COLO668 (cell line): ENCODE data around the gene GALNTL6.
"Not testable (repeated sequence)": the region's sequence is repeated elsewhere in the genome, so short reads cannot be mapped to it uniquely, and the experiment has no call there.

Source experiments
- DNase-seq: peaks from one replicate; lab custom pipeline; 2025; ENCODE audit not compliant: unreplicated experiment; lab: John Stamatoyannopoulos, UW

GALNTL6 gene

DNA sequence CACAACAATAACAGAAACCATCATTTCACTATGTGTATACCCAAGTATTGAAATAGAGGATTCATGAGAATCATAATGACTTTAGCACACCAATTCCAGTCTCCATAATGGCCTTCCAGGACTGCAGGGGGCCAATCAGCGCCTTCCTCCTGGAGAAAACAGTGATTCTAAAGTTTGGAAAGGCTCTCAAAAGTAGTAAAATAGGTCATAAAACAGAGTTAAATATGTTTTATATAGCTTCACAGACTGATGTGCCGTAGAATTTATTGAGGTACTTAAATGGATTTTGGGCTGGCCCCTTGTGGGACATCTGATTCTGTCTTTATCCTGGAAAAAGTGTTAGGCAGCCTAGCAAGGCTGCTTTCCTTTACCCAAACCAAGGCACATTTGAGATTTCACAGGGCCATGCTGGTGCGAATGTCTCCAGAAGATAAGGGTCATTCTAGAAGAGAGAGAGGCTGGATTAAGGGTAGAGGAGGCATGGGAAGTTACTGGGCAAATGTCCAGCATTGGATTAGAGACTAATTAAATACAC, 543.9 kb downstream of the GALNTL6 start:
- DNase-seq = no peak

DNA sequence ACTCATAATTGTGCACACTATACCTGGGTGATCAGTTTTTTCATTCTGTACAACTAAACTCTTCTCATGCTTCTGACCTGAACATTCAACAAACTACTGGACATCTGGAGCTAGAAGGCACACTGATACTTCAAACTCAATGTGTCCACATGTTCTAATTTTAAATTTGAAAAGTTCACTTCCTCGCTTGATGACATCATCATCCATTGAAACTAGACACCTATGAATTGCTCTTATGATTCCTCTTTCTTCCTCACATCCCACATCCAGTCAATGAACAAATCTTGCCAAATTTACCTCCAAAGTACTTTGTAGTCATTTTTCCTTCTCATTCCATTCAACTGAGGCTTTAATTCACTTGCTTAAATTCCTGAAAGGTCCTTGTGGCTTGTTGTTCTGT, 549.4 kb downstream of the GALNTL6 start:
- no peak for DNase-seq

DNA sequence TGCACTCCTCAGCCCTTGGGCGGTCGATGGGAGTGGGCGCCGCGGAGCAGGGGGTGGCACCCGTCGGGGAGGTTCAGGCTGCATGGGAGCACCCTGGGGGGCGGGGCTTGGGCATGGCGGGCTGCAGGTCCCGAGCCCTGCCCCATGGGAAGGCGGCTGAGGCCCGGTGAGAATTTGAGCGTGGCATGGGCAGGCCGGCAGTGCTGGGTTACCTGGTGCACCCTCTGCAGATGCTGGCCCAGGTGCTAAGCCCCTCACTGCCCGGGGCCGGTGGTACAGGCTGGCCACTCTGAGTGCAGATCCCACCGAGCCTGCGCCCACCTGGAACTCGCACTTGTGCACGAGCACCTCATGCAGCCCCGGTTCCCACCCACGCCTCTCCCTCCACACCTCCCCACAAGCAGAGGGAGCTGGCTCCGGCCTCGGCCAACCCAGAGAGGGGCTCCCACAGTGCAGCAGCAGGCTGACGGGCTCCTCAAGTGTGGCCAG, 556.3 kb downstream of the GALNTL6 start:
- no peak for DNase-seq

DNA sequence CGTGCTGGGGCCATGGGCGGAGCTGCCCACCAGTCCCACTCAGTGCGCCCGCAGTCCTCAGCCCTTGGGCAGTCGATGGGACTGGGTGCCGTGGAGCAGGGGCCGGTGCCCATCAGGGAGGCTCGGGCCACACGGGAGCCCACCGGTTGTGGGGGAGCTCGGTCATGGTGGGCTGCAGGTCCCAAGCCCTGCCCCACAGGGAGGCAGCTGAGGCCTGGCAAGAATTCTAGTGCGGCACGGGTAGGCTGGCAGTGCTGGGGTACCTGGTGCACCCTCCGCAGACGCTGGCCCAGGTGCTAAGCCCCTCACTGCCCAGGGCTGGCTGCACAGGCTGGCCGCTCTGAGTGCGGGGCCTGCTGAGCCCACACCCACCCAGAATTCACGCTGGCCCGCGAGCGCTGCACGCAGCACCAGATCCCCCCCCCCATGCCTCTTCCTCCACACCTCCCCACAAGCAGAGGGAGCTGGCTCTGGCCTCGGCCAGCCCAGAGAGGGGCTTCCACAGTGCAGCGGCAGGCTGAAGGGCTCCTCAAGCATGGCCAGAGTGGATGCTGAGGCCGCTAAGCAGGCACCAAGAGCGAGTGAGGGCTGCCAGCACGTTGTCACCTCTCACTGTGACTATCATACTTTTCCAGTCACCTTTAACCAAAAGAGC, 564.4 kb downstream of the GALNTL6 start:
- no peak for DNase-seq

DNA sequence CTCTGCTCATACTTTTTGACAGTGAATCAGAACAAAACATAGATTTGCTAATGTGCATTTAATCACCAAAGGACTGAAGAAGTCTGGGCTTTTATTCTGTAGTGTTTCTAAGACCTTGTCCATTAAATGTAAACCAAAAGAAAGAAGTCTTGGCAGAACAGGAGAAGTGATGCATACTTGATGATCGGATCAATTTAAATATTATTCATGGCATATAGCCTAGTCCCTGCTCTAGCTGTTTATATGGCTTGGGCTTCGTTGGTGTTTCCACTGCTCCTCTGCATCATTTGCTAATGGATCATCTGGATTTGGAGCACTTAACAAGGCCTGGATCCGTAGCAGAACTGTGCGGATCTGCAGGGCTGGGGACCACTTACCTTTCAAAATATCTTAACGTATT, 566.6 kb downstream of the GALNTL6 start:
- DNase-seq = no peak

DNA sequence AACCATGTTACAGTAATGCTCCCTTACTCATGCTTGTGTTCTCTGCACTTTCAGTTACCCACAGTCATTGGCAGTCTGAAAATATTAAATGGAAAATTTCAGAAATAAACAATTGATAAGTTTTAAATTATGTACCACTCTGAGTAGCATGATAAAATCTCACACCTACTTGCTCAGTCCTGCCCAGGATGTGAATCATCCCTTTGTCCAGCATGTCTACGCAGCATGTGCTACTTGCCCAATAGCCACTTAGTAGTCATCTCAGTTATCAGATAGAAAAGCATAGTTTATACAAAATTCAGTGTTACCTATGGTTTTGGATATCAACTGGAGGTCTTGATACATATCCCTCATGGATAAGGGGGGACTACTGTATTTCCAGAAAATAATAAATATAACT, 577.1 kb downstream of the GALNTL6 start:
- DNase-seq = no peak

DNA sequence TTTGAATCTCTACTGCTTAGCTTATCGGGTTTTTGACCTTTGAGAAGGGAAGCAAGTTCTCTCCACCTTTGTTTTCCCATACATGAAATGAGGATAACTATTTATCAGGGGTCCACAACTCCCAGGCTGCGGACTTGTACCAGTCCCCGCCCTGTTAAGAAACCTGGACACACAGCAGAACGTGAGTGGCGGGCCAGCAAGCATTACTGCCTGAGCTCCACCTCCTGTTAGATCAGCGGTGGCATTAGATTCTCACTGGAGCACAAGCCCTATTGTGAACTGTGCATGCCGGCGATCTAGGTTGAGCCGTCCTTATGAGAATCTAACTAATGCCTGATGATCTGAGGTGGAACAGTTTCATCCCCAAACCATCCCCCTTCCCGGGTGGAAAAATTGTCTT, 579.5 kb downstream of the GALNTL6 start:
- DNase-seq = no peak

DNA sequence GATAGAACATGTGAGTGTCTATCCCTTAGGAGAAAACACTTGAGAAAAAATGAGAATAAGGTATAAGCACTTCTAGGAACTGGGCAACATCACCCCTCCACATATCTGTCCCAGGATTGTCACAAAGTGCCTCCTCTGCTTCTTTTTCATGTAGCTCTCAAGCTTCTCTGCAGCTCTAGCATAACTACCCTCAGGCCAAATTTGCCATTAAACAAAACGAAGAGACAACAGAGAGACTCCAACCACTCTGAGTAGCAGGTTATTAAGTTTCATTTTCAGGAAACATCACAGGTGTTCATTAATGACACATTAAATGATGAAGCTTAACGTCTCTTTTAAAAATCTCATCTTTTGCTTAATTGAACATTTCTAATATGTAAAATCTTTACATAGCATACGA, 580.0 kb downstream of the GALNTL6 start:
- DNase-seq = no peak

DNA sequence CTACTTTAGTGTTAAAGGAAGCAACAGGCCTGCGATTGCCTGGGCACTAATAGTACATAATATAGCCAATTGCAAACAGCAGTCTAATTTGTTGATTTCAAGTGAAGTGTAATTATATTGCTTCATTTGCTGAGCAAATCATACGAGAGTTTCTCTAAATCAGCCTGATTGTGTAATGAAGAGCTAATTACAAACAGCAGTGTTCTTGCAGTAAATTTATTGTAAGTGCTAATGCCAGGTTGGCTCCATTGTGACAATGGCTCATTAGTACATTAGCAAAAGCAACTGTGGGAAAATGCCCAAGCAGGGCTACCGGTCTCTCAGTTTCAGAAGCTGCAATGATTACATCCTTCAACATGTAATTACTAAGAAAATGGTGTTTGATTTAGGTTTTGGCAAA, 591.5 kb downstream of the GALNTL6 start:
- no peak for DNase-seq

DNA sequence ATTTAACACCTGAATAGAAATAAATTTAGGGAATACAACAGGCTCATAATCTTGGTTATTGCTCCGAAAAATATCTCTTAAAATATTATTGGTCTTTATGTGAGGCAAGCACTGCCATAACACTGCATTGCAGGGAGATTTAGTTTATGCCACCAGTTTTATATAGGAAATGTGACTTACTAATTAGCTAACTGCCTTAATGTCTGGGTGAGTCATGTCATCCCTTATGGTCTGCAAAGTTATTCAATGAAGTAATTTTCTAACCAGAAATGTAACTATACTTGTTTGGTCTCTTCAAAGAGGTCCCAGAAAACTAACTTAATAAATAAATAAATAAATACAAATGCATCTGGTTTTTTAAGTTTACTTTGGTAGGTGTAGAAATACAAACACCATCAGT, 597.2 kb downstream of the GALNTL6 start:
- DNase-seq = no peak

DNA sequence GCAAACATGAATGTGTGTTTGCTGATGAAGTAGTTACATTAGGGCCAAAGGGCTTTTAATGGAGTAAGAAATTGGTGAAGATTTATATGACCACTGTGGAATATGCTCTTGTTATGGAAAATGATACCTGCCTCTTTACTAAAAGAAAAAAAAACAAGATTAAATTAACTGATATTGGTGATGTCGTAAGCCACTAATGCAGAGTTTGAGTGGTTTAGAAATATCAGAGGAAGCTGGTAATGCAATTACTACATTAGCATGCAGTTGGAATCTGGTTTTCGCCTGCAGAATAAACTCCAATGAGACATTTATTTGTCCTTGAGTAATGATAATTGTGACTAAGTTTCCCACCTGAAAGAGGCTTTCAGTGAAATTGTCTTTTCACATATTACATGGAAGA, 597.9 kb downstream of the GALNTL6 start:
- DNase-seq = no peak

DNA sequence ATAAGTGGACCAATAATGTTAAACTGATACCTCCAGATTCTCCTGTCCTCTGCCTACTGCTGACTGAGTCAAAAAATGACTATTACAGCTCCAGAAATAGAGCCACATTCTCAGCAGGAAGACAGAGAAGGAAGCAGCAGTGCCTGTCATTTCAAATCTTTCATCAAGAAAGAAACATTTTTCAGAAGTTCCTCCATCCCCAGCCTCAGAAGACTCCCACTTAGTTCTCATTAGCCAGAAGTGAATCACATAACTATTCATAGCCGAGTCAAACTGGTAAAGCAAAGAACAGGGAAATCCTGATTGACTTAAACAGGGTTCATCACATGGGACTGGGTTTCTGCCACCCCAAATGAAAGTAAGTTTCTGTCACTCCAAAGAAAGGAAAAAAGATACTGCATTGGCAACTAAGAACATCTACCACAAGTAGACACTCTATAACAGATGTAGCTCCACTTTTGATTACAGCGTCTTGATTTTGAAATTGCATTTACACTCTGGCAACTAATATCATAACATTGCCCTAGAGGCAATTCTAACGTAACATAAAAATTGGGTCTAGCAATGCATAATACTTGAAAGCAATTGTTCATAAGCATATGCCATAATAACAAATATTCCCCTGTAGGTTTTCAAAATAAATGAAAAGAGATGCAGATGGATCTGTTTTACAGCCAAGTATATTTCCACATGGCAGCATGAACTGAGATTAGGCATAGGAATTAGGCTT, 599.8 kb downstream of the GALNTL6 start:
- DNase-seq = no peak

DNA sequence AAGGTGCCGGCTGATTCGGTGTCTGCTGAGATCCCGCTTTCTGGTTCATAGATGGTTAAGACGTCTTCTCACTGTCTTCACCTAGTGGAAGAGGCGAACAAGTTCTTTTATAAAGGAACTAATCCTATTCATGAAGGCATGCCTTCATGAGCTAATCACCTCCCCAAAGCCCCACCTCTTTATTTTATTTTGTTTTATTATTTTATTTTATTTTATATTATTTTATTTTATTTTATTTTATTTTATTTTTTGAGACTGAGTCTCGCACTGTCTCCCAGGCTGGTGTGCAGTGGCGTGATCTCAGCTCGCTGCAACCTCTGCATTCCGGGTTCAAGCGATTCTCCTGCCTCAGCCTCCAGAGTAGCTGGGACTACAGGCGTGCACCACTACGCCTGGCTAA, 615.8 kb downstream of the GALNTL6 start:
- DNase-seq = not testable (repeated sequence)

DNA sequence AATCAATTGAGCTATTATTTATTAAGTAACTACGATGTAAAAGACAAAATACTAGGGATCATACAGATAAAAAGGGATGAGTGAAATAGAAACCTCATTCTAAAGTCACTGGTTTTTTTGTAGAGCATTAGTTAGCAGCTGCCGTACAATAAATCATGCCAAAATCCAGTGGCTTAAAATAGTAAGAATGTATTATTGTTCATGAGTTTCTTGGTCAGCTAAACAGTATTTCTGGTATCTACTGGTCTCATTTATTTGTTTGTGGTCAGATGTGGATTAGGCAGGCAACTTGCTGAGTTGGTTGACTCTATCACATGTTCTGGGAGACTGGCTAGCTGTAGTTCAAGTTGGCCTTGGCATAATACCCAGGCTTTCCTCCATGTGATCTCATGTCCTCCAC, 667.3 kb downstream of the GALNTL6 start:
- DNase-seq = no peak

DNA sequence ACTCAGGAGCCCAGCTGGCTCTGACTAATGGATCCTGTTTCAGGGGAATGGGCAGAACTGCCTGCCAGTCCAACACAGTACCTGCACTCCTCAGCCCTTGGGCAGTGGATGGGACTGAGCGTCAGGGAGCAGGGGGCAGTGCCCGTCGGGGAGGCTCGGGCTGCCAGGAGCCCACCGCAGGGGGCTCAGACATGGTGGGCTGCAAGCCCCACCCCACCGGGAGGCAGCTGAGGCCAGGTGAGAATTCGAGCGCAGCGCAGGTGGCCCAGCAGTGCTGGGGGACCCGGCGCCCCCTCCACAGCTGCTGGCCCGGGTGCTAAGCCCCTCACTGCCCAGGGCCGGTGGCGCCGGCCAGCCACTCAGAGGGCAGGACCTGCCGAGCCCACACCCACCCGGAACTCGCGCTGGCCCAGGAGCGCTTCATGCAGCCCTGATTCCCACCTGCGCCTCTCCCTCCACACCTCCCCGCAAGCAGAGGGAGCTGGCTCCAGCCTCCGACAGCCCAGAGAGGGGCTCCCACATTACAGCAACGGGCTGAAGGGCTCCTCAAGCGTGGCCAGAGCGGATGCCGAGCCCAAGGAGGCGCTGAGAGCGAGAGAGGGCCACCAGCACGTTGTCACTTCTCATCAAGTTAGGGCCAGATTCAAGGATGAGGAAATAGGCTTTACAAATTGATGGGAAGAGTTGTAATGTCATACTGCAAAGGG, 668.8 kb downstream of the GALNTL6 start:
- no peak for DNase-seq

DNA sequence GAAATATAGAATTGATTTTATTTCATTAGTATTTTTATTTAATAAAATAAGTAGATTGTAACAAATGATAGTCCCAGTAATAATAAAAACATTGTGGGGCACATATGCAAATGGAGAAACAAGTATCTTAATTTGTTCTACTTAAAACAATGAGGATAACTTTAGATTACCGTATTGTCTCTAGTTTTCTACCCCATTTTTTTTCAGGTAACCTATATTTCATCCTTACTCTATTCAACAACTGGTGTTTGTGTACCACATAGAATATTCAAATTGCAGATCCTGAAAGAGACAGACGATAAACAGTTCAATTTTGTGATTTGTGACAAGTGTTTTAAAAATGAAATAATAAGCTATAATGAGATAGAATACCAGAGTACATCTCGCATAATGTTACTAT, 671.8 kb downstream of the GALNTL6 start:
- no peak for DNase-seq

DNA sequence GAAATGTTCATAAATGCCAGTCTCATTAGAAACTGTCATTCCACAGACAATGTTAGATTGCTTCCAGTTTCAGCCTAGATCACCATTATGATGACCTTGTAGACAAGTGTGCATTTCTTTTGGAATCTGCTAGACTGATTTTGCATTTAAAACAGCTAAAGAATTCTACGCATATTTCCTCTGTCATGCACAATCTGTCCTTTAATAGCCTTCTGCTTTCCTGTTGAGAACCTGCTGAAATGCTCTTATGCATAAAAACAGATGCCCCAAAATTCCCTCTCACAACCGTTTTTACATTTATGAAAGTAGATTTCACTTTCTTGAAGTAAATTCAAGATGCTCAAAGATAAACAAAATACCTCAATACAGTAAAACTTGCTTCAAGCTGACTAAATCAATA, 673.3 kb downstream of the GALNTL6 start:
- DNase-seq = no peak

DNA sequence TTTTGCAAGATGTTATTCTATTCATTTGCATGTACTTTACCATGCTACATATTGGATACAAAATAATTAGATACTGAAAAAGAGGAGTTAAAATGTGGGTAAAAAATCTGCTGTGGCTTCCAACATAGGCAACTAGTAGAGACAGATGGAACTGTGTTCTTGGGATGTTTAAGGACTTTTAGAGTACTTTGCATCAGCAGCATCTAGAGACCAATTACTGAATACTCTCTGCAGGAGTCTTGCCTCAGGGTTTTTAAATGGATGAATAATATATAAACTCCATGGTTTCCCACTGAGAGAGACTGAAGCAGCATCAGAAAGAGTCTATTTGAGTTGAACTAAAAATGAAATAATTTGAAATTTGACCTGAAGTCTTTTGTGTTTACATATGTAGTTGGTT, 676.7 kb downstream of the GALNTL6 start:
- no peak for DNase-seq

DNA sequence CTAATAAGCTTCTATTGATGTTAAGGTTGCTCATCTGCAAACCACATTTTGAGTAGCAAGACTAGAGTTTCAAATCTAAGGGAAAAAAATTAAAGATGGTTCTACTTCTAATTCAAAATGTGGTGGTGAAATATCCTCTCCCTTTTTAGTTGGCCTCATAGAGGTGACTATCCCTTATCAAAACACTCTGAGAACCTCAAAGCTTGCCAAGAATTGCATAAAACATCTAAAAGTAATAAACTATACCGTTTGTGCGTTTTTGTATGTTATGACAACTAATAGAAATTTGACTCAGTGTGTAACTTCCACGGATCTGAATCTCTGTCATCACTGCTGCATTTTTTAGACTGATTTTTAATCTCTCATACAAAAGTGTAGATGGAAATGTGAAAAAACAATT, 682.6 kb downstream of the GALNTL6 start:
- DNase-seq = no peak

DNA sequence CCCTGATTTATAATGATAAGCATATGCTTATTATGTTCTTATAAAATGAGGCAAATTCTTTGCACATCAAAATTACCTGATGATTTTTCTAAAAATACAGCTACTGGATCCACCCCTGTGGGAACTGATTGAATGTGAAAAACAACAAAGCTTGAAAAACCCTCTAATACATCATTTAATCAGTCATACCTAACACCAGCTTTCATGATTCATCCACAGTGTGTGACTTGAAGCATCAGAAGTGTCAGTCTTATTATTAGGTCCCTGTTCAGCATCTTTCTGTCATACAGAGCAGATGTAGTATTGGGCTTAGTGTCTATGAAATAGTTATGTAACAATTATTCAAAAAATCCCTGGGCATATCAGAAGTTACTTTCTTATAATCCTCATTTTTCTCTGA, 684.1 kb downstream of the GALNTL6 start:
- no peak for DNase-seq

DNA sequence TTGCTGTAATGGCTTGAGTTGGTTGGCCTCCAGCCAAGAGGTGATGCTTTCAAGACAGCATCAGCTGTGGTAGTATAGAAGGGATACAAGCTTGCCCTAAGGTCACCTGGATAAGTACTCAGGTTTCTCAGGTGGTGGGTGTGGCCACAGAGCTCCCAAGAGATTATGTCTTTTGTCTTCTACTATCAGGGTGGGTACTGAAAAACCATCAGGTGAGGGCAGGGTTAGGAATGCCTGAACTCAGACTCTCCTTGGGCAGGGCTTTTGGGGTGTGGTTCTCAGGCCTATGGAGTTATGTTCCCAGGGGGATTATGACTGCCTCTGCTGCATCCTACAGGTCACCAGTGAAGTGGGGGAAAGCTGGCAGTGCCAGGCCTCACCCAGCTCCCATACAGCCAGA, 700.8 kb downstream of the GALNTL6 start:
- DNase-seq = no peak

DNA sequence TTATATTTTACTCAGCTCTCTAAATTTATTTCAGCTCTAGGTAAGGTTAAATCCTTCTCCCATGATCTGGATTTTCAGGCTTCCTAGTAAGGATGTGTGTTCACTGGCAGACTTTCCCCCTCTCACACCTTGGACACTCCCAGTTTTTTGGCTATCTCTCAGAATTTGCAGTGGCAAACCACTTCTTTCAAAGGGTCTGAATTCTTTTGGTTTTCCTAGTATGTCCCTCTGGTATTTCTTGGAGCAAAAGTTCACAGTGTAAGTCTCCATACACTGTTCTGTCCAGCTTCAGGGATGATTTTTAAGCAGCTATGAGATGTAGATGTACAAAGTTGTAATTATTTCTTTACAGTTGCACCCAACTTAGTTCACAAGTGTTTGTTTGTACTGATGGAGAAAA, 701.6 kb downstream of the GALNTL6 start:
- DNase-seq = no peak
